Activated CD8-positive, alpha-beta memory T cell treated with anti-CD3 and anti-CD28 coated beads, Interleukin-2, amount 10 ng/mL, durations not matched to agents 7 days and 5 days (primary cell): ENCODE results near the gene THSD7B. TPM values are rescaled to one million over a fixed set of nuclear protein-coding genes. Genes with fewer than 3 reads are reported as not detected.

Experiments used
- ATAC-seq: fragments of 150-1000 bp; cut with Tn5 transposase; one replicate; pipeline ENCODE4 v1.10.0; 2021; ENCODE audit warnings: moderate library complexity
- CTCF ChIA-PET: fragments of 350-600 bp; sonication (Branson Sonifier 250); formaldehyde crosslinking; loops from one replicate; lab custom pipeline; 2021; ENCODE audit warnings: antibody characterized with exemption; lab: Charles Lee
- DNase-seq: peaks from one replicate; pipeline ENCODE4 v3.0.0-alpha.2; 2020
- H3K27ac Mint-ChIP-seq: one replicate; pipeline ENCODE4 v1.8.0; 2021; ENCODE audit warnings: mild to moderate bottlenecking, mixed read lengths
- H3K27me3 Mint-ChIP-seq: one replicate; pipeline ENCODE4 v1.8.0; 2021; ENCODE audit warnings: mixed read lengths
- H3K36me3 Mint-ChIP-seq: one replicate; pipeline ENCODE4 v1.8.0; 2021; ENCODE audit warnings: mild to moderate bottlenecking, mixed read lengths
- H3K4me1 Mint-ChIP-seq: one replicate; pipeline ENCODE4 v1.8.0; 2021; ENCODE audit warnings: mixed read lengths
- H3K4me3 Mint-ChIP-seq: one replicate; pipeline ENCODE4 v1.8.0; 2021; ENCODE audit warnings: mild to moderate bottlenecking, moderate library complexity, mixed read lengths
- H3K9me3 Mint-ChIP-seq: one replicate; pipeline ENCODE4 v1.8.0; 2022; ENCODE audit warnings: low read depth, mixed read lengths
- total RNA-seq, 2 experiments: library from RNA; stranded (reverse); gene quantifications; one replicate each; pipeline ENCODE4 v1.2.3, GENCODE V29; 2021

THSD7B gene
- total RNA-seq, 2 experiments from 2014 or later, result not detected

GRCh38 chr2:137444970-137445369 is 679.6 kb downstream of the THSD7B start:
- H3K27me3 Mint-ChIP-seq, result no peaks in the 10 kb centered on the region
- H3K36me3 Mint-ChIP-seq, result no peaks in the 10 kb centered on the region
- H3K9me3 Mint-ChIP-seq, result peaks cover 2% of the 10 kb centered on the region
- H3K4me3 Mint-ChIP-seq, result no peak overlapping the region
- no peak overlapping the region for H3K27ac Mint-ChIP-seq
- no peak for DNase-seq
- CTCF ChIA-PET, result no interaction called here
- no peaks in the 10 kb centered on the region for H3K4me1 Mint-ChIP-seq
- ATAC-seq, result no peak

- peaks cover 2% of the 10 kb centered on the region for H3K9me3 Mint-ChIP-seq
- no peak for ATAC-seq
- no peaks in the 10 kb centered on the region for H3K27me3 Mint-ChIP-seq
- no peak overlapping the region for H3K27ac Mint-ChIP-seq
- H3K36me3 Mint-ChIP-seq, result no peaks in the 10 kb centered on the region
- DNase-seq, result no peak
- CTCF ChIA-PET, result no interaction called here
- no peak overlapping the region for H3K4me3 Mint-ChIP-seq
- no peaks in the 10 kb centered on the region for H3K4me1 Mint-ChIP-seq
Measured at GRCh38 chr2:137449454-137449853, 684.1 kb downstream of the THSD7B start.

DNA sequence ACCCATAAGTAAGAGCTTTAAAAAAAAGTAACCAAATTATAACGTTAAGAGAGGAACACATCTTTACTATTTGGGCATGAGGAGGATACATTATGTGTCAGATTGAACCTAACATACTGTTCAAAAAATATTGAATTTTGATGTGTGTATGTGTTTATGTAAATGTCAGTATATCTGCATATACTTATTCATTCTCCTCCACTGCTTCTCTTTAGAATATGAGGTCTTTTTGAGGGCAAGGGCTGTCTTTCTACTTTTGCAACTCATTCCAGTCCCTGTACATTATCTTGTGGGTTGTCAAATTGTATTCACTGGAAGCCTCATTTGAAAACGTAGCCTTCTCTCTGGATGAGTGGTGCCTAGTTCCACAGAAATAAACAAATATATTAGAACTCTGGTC is 689.5 kb downstream of the THSD7B start:
- H3K9me3 Mint-ChIP-seq, result no peaks in the 10 kb centered on the region
- no peaks in the 10 kb centered on the region for H3K36me3 Mint-ChIP-seq
- H3K4me1 Mint-ChIP-seq, result no peaks in the 10 kb centered on the region
- H3K27me3 Mint-ChIP-seq, result no peaks in the 10 kb centered on the region
- H3K27ac Mint-ChIP-seq, result no peak overlapping the region
- DNase-seq (no peak), ATAC-seq (no peak)
- CTCF ChIA-PET, result no interaction called here
- H3K4me3 Mint-ChIP-seq, result no peak overlapping the region

DNA sequence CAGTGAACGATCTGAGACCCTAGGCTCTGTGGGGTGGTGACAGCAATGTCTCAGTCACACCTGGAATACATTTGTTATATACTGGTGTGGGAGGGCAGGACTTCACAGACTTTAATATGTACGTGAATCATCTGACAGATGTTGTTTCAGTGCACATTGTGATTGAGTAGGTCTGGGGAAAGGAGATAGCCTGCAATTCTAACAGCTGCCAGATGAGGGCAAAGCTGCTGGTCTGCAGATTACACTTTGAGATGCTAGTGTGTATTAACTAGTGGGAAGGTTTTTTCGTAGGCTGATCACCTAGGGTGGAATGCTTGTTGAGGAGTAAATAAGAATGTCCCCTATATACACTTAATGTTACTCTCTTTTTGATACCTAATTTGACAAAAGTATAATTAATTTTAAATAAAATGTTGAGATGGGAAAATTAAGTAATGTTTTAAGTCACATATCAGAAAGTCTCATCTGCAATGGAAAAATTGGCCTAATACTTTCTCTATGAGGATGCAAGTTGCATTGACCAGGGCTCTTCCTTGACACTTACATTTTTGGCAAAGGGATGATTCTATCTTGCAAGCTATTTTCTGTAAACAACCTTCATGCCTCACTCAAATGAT is 702.0 kb downstream of the THSD7B start:
- no peak overlapping the region for H3K27ac Mint-ChIP-seq
- no peaks in the 10 kb centered on the region for H3K36me3 Mint-ChIP-seq
- no peak for ATAC-seq
- no peak for DNase-seq
- no peak overlapping the region for H3K4me3 Mint-ChIP-seq
- CTCF ChIA-PET, result no interaction called here
- H3K27me3 Mint-ChIP-seq, result no peaks in the 10 kb centered on the region
- no peaks in the 10 kb centered on the region for H3K4me1 Mint-ChIP-seq
- H3K9me3 Mint-ChIP-seq, result no peaks in the 10 kb centered on the region

DNA sequence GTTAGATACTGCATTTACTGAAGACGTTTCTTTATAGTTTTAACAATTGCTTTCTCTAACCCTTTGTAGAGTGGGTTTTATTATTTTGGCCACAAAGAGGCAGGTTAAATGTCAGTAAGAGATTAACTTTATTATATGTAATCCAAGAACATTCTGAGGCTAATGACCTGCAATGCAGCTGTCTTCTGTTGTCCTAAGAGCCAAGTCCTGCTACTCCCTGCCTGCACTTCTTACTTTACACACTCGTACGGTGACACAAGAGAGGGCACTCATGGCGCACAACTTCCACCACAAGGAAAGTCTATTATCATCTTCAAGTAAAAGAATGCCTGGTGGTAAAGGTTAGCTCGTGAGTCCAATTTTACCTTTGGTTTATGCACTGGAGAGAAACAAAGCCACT is 727.9 kb downstream of the THSD7B start:
- no peaks in the 10 kb centered on the region for H3K36me3 Mint-ChIP-seq
- no peak for ATAC-seq
- H3K4me3 Mint-ChIP-seq, result no peak overlapping the region
- no peak for DNase-seq
- H3K27ac Mint-ChIP-seq, result no peak overlapping the region
- H3K9me3 Mint-ChIP-seq, result no peaks in the 10 kb centered on the region
- H3K4me1 Mint-ChIP-seq, result no peaks in the 10 kb centered on the region
- no peaks in the 10 kb centered on the region for H3K27me3 Mint-ChIP-seq
- CTCF ChIA-PET, result no interaction called here

GRCh38 chr2:137500599-137500998 is 735.3 kb downstream of the THSD7B start:
- no peak for ATAC-seq
- no peaks in the 10 kb centered on the region for H3K27me3 Mint-ChIP-seq
- no peak for DNase-seq
- H3K27ac Mint-ChIP-seq, result no peak overlapping the region
- no peak overlapping the region for H3K4me3 Mint-ChIP-seq
- CTCF ChIA-PET, result interaction anchor here (0.7 kb wide), 1 partner anchor 22 kb away, joined by 4 read pairs; no protein-coding TSS in a partner anchor
- H3K4me1 Mint-ChIP-seq, result no peaks in the 10 kb centered on the region
- no peaks in the 10 kb centered on the region for H3K9me3 Mint-ChIP-seq
- no peaks in the 10 kb centered on the region for H3K36me3 Mint-ChIP-seq

- H3K9me3 Mint-ChIP-seq, result no peaks in the 10 kb centered on the region
- DNase-seq (no peak), ATAC-seq (no peak)
- no peaks in the 10 kb centered on the region for H3K27me3 Mint-ChIP-seq
- no peak overlapping the region for H3K4me3 Mint-ChIP-seq
- no peak overlapping the region for H3K27ac Mint-ChIP-seq
- CTCF ChIA-PET, result no interaction called here
- no peaks in the 10 kb centered on the region for H3K4me1 Mint-ChIP-seq
- H3K36me3 Mint-ChIP-seq, result no peaks in the 10 kb centered on the region
Measured at GRCh38 chr2:137507237-137507636, 741.9 kb downstream of the THSD7B start.

DNA sequence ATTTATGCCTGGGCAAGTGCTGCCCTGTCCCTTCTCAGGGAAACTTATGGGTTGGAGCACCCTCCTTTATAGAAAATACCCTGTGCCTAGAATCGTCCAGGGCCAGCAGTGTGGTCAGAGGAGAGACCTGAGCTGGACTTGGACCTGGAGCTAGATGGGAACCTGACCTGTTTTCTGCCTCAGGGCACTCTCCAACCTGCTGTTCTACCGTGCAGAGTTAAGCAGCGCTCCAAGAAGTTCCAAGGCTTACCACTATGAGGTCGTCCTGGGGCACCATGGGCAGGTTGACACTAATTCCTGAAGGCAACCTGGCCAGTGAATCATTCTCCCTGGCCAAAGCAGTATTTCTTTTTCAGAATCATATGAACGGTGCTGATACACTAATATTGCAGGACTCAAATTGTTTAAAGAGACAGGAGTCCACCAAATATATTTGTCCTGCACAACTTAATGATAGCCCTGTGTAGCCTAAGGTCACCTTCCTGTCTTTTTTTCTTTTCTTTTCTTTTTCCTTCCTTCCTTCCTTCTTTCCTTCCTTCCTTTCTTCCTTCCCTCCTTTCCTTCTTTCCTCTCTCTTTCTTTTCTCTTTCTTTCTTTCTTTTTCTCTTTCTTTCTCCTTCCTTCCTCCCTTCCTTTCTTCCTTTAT is 743.5 kb downstream of the THSD7B start:
- CTCF ChIA-PET, result no interaction called here
- Mint-ChIP-seq H3K36me3 (no peaks in the 10 kb centered on the region), H3K4me1 (no peaks in the 10 kb centered on the region), H3K4me3 (no peak overlapping the region), H3K9me3 (no peaks in the 10 kb centered on the region), H3K27me3 (no peaks in the 10 kb centered on the region), H3K27ac (no peak overlapping the region)
- no peak for ATAC-seq
- no peak for DNase-seq

GRCh38 chr2:137511526-137511925 is 746.2 kb downstream of the THSD7B start:
- Mint-ChIP-seq H3K4me3 (no peak overlapping the region), H3K27ac (no peak overlapping the region), H3K4me1 (no peaks in the 10 kb centered on the region), H3K27me3 (no peaks in the 10 kb centered on the region), H3K36me3 (no peaks in the 10 kb centered on the region), H3K9me3 (no peaks in the 10 kb centered on the region)
- ATAC-seq, result no peak
- no peak for DNase-seq
- CTCF ChIA-PET, result no interaction called here

DNA sequence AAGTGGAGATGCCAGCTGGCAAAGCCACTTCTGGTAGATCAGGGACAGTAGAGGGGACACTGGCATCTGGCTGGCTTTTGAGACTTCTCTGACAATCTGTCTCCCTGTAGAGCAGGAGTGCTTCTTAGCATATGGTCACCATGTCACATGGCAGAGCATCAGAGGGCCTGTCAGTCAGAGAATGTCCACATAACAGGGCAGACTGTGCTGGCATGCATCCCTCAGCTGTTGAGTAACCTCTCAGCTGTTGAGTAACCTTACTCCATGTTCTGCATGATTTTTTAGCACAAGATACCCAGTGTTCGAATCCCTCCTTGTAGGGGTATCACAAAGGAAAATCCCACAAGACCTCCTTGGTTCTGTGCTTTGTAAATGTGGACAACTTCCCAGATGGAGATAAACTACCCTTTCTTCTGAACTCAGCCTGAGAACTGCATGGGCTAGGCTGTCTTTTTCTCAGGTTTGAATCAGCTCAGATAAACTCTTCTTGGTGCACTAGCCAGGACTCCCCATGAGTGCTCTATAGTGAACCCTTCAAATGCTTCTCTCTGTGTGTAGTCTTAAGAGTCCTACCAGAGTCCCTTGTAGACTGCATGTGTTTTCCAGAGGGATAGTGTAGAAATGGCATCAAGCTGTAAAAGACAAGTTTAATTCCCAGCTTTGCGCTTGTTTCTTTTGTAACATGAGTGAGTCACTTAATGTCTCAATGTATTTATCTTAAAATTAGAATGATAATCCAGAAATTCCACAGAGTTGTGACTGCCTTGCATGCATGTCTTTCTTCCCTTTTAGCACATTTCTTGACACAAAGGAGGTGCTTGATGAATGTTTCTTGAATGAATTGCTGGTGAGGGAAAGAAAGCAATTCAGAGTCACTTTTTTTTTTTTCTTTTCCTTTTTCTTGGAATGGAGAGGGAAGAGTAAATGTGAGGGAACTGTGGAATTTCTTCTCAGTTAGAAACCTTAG is 756.6 kb downstream of the THSD7B start:
- Mint-ChIP-seq H3K27ac (no peak overlapping the region), H3K4me3 (no peak overlapping the region), H3K4me1 (no peaks in the 10 kb centered on the region), H3K9me3 (no peaks in the 10 kb centered on the region), H3K27me3 (no peaks in the 10 kb centered on the region), H3K36me3 (no peaks in the 10 kb centered on the region)
- ATAC-seq (no peak), DNase-seq (no peak)
- CTCF ChIA-PET, result interaction anchor here (1.5 kb wide), 1 partner anchor 21 kb away, joined by 4 read pairs; no protein-coding TSS in a partner anchor

DNA sequence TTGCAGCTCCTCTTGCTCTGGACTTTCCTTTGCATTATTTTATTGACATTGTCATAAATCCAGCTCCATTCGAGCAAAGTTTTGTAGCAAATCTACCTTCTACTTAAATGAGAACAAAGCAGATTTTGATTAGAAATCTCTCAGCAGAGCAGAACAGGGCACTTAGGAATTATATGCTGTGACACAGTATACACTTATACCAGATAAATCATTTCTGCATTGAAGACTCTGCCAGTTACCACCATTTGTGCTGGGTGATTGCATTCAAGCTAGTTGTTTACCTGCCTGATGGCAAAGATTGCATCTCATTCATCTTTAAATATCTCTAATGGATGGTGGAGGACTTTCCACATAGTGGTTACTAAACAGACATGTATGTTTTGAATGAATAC is 757.3 kb downstream of the THSD7B start:
- no peak for DNase-seq
- H3K27me3 Mint-ChIP-seq, result no peaks in the 10 kb centered on the region
- CTCF ChIA-PET, result interaction anchor here (1.5 kb wide), 1 partner anchor 22 kb away, joined by 4 read pairs; no protein-coding TSS in a partner anchor
- no peak overlapping the region for H3K4me3 Mint-ChIP-seq
- no peaks in the 10 kb centered on the region for H3K4me1 Mint-ChIP-seq
- no peaks in the 10 kb centered on the region for H3K9me3 Mint-ChIP-seq
- H3K36me3 Mint-ChIP-seq, result no peaks in the 10 kb centered on the region
- H3K27ac Mint-ChIP-seq, result no peak overlapping the region
- no peak for ATAC-seq

- no peaks in the 10 kb centered on the region for H3K27me3 Mint-ChIP-seq
- H3K4me3 Mint-ChIP-seq, result no peak overlapping the region
- no peak overlapping the region for H3K27ac Mint-ChIP-seq
- no peaks in the 10 kb centered on the region for H3K36me3 Mint-ChIP-seq
- CTCF ChIA-PET, result no interaction called here
- H3K4me1 Mint-ChIP-seq, result no peaks in the 10 kb centered on the region
- ATAC-seq (no peak), DNase-seq (no peak)
- H3K9me3 Mint-ChIP-seq, result peaks cover 2% of the 10 kb centered on the region
Measured at GRCh38 chr2:137523931-137524330, 758.6 kb downstream of the THSD7B start.

- no peak overlapping the region for H3K4me3 Mint-ChIP-seq
- no peaks in the 10 kb centered on the region for H3K36me3 Mint-ChIP-seq
- ATAC-seq, result no peak
- no peak overlapping the region for H3K27ac Mint-ChIP-seq
- DNase-seq, result no peak
- no peaks in the 10 kb centered on the region for H3K4me1 Mint-ChIP-seq
- peaks cover 2% of the 10 kb centered on the region for H3K9me3 Mint-ChIP-seq
- CTCF ChIA-PET, result no interaction called here
- no peaks in the 10 kb centered on the region for H3K27me3 Mint-ChIP-seq
Measured at GRCh38 chr2:137525132-137525531, 759.8 kb downstream of the THSD7B start.
